B cell (primary cell): ENCODE data around the gene FBLN5.

ENCODE experiments used
- EZH2 ChIP-seq: IDR thresholded peaks from 2 replicates; pipeline ENCODE4 v1.6.1; 2012; ENCODE audit warnings: borderline replicate concordance, low read depth, mild to moderate bottlenecking, moderate library complexity, low read length; ENCODE audit not compliant: insufficient read depth, poor library complexity, severe bottlenecking
- TF ChIP-seq, protein P1 (sequence below): fragments of 200-600 bp; IDR thresholded peaks from one replicate; pipeline ENCODE4 v1.8.0; 2022; ENCODE audit warnings: antibody characterized with exemption, mild to moderate bottlenecking

DNA sequence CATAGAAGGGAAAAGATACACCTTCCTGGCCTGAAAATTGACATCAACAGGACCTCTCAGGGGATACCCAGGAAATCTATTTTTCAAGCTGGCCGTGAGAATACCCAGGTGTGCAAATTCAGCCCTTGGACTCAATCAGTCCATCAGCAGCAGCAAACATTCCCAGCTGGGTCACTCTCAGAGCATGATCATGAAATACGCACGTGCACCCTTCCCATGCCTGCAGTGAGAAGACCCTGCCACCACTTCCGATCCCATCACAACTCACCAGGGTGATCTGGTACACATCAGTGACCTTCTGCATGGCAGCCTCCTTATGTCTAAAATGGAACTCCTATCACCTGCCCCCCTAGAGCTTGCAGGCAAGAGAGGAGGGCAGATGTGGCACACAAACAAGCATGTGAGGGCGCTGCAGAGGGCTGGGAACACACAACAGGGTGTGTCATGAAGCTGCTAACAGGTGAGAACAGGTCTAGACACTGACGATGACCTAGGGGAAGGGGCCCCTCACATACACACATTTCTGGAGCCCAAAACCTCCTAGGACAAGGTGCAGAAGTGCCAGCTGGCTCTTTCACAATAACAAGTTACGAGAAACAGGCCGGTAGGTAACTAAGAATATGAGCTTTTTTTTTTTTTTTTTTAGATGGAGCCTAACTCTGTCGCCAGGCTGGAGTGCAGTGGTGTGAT is 42.4 kb downstream of the FBLN5 start:
- TF ChIP-seq, protein P1, sequence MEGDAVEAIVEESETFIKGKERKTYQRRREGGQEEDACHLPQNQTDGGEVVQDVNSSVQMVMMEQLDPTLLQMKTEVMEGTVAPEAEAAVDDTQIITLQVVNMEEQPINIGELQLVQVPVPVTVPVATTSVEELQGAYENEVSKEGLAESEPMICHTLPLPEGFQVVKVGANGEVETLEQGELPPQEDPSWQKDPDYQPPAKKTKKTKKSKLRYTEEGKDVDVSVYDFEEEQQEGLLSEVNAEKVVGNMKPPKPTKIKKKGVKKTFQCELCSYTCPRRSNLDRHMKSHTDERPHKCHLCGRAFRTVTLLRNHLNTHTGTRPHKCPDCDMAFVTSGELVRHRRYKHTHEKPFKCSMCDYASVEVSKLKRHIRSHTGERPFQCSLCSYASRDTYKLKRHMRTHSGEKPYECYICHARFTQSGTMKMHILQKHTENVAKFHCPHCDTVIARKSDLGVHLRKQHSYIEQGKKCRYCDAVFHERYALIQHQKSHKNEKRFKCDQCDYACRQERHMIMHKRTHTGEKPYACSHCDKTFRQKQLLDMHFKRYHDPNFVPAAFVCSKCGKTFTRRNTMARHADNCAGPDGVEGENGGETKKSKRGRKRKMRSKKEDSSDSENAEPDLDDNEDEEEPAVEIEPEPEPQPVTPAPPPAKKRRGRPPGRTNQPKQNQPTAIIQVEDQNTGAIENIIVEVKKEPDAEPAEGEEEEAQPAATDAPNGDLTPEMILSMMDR = no peak
- no peak for TF ChIP-seq EZH2
